WERI-Rb-1 (cell line): ENCODE results near the gene KCNIP3.
A peak's percentile ranks its signal among the peaks of the same experiment; 100 is the strongest.

ENCODE experiments used
- DNase-seq: peaks from one replicate; pipeline ENCODE4 v3.0.0-alpha.2; 2020
- H3K27ac ChIP-seq: fragments of 250-450 bp; sonication (Bioruptor Pico); 2 replicates; pipeline ENCODE4 v1.5.1; 2020; ENCODE audit warnings: mild to moderate bottlenecking, moderate library complexity
- H3K27me3 ChIP-seq: fragments of 250-450 bp; sonication (Bioruptor Pico); 2 replicates; pipeline ENCODE4 v1.5.1; 2021; ENCODE audit warnings: mild to moderate bottlenecking, low read depth, moderate library complexity; ENCODE audit not compliant: insufficient read depth, severe bottlenecking
- H3K36me3 ChIP-seq: fragments of 250-450 bp; sonication (Bioruptor Pico); 2 replicates; pipeline ENCODE4 v1.5.1; 2020; ENCODE audit warnings: mild to moderate bottlenecking, moderate library complexity
- H3K4me3 ChIP-seq: 2 replicates; pipeline ENCODE4 v1.5.1; 2011; ENCODE audit warnings: low read depth, mild to moderate bottlenecking, control low read depth, low read length
- H3K9me3 ChIP-seq: fragments of 250-450 bp; sonication (Bioruptor Pico); 2 replicates; pipeline ENCODE4 v1.5.1; 2021; ENCODE audit warnings: mild to moderate bottlenecking, moderate library complexity; ENCODE audit not compliant: severe bottlenecking
- CTCF ChIP-seq: IDR thresholded peaks from 2 replicates; pipeline ENCODE4 v1.5.1; 2011; ENCODE audit warnings: low read depth, mild to moderate bottlenecking, control low read depth, inconsistent platforms, low read length

KCNIP3 gene

GRCh38 chr2:95320986-95321767 lies 24.0 kb downstream of the KCNIP3 start:
- H3K9me3 ChIP-seq: no peaks in the 10 kb centered on the region
- TF ChIP-seq CTCF: no peak
- no peaks in the 10 kb centered on the region for H3K36me3 ChIP-seq
- DNase-seq: no peak
- H3K27ac ChIP-seq: no peak overlapping the region
- no peak overlapping the region for H3K4me3 ChIP-seq
- H3K27me3 ChIP-seq: no peaks in the 10 kb centered on the region

- H3K27ac ChIP-seq: no peak overlapping the region
- no peaks in the 10 kb centered on the region for H3K27me3 ChIP-seq
- peak; percentile 75 for DNase-seq
- H3K36me3 ChIP-seq: no peaks in the 10 kb centered on the region
- peak; percentile 91 for TF ChIP-seq CTCF
- no peaks in the 10 kb centered on the region for H3K9me3 ChIP-seq
- no peak overlapping the region for H3K4me3 ChIP-seq
Observed at GRCh38 chr2:95323347-95324155, 26.4 kb downstream of the KCNIP3 start.

- Histone ChIP-seq H3K27ac (no peak overlapping the region), H3K36me3 (no peaks in the 10 kb centered on the region), H3K9me3 (no peaks in the 10 kb centered on the region), H3K27me3 (no peaks in the 10 kb centered on the region), H3K4me3 (no peak overlapping the region)
- no peak for DNase-seq
- TF ChIP-seq CTCF: no peak
Observed at GRCh38 chr2:95325026-95325425, 27.9 kb downstream of the KCNIP3 start.

GRCh38 chr2:95325590-95326432 lies 28.7 kb downstream of the KCNIP3 start:
- H3K9me3 ChIP-seq: no peaks in the 10 kb centered on the region
- TF ChIP-seq CTCF: no peak
- no peak overlapping the region for H3K27ac ChIP-seq
- DNase-seq: no peak
- H3K4me3 ChIP-seq: no peak overlapping the region
- no peaks in the 10 kb centered on the region for H3K27me3 ChIP-seq
- H3K36me3 ChIP-seq: no peaks in the 10 kb centered on the region

GRCh38 chr2:95326433-95327140 lies 29.4 kb downstream of the KCNIP3 start:
- no peak overlapping the region for H3K27ac ChIP-seq
- H3K36me3 ChIP-seq: no peaks in the 10 kb centered on the region
- DNase-seq: no peak
- no peak overlapping the region for H3K4me3 ChIP-seq
- H3K9me3 ChIP-seq: no peaks in the 10 kb centered on the region
- TF ChIP-seq CTCF: no peak
- H3K27me3 ChIP-seq: no peaks in the 10 kb centered on the region
